GM21786 (cell line): ENCODE data around the gene CLDN7.

Experiments
- ATAC-seq: cut with Tn5 transposase; IDR thresholded peaks from one replicate; pipeline ENCODE4 v1.9.1; 2021; ENCODE audit not compliant: unreplicated experiment

The CLDN7 gene

DNA sequence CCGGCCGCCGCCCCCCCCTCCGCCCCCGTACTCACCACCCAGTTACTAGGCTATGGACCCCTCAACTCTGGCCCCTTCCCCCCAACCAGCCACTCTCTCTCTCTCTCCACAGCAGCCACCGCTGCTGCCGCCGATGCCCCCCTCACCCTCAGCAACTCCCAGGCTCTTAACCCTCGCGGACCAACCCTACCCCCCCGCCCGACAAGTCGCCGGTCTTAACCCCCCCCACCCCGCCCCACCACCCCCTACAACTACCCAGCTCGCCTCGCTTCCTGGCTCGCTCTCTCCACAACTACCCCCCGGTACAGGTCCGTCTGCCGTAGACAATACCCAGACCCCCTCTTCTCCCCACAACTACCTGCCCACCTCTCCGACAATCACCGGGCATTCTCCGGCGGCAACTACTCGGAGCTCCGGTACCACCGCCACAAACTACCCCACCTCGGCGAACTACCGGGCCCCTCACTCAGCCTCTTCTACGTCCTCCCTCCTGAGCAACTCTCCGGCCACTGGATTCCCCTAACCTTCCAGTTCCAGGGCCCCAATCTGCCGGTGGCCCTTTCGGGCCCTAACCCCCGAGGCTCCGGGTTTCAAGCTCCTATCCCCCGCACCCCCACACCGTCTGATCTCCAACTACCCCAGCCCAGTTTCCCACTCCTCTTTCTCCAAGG lies 23.7 kb downstream of the CLDN7 start:
- no peak for ATAC-seq

DNA sequence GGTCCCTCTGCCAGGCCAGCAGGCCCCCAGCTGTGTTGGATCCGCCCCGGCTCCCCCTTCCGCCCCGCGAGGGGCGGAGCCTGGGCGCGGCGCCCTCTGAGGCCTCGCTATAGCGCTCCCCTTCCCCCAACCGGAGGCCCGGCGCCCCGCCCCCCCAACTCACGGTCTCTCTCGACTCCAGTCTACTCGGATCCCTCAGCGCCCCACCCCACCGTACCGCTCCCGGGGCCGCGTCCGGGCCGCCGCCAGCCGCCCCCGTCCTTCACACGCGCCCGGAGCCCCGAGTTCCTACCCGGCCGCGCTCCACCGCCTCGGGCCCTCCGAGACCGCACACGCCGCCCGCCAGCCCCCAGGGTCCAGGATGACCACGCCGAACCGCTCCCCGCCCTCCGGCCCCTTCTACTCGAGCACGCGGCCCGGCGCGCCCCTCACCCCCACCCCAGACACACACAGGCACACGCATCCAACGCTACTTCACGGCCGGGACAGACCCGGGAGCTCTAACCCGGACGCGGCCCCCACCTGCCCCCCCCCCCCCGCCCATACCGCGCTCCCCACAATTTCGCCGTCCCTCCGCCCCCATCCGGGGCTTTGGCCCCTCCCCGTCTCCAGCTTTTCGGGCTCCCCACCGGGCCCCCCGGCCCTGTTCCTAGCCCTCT lies 24.4 kb downstream of the CLDN7 start:
- ATAC-seq, result no peak

DNA sequence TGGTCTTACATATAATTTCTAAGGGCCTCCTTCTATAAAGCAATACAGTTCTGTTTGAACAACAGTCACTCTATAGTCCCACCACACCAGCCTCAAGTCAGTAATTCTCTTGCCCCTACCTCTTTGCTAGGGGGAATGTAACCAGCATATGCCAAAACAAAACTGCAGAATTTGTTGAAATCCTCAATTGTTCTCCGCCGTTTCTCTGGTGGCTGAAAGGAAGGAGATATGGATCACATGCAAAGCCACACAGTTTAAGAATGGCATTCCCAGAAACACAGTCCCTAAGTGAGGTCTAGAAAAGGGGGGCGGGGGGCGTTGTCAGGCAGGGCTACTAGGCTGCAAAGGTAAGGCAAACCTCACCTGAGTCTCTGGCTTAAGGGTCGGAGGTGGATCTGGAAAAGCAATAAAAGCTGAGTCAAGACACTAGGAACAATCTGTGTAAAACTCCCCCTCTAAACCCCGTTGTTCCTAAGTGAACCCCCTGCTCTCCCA lies 25.0 kb downstream of the CLDN7 start:
- ATAC-seq, result no peak

DNA sequence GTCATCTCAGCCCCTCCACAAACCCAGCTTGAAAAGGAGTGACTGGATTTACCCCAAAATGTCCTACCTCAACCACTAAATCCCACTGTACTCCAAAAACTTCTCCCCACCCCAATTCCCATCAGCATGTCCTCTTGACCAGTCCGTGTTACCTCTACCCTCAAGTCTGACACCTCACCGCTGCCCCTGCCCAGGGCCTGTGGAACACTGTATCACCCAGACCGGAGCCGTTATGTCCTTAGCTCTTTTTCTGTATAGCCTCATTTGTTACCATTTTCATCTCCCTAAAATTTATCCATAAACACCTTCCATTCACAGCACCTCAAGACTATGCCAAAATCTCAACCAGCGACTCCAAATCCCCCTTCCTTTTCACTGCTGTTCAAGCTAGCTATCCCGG lies 25.5 kb downstream of the CLDN7 start:
- ATAC-seq, result no peak

DNA sequence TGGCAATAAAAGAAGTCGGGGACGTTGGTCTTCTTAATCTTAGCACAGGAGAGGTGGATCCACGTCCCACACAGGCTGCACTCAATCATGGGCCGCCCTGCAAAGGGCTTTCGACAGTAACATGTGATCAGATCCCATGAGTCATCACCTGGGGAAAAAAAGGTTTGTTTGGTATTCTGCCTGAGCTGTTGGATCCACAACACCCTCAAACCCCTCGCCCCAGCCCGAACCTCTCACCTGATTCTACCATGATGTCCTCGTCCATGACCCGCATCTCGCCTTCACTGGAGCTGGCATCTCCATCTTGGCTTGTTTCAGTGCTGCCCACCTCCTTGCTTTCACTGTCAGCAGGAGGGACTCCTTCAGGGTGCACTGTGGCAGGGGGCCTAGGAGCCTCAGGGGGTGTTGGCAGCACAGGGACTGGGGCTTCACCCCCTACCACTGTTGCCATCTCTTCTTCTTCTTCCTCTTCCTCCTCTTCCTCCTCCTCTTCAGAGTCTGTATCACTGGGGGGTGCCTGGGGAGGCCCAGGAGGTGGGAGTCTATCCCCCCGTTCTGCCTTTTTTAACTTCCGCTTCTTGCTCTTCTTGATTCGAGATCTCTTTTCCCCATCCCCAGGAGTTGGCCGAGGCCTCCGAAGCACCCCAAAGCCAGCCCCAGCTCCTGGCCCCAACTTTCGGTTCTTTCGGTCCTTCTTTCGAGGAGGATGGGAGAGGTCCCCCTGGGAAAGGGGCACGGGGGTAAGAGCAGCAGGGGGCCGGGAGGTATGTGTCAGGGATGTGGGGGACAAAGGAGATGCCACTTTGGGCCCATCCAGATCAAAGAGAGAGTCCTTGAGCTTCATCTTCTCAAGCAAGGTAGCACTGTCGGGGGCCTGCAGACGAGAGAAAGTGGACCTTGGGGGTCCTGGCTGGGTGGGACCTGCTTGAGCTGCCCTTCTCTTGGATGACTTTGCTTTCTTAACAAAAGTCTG lies 26.3 kb downstream of the CLDN7 start:
- ATAC-seq, result no peak

DNA sequence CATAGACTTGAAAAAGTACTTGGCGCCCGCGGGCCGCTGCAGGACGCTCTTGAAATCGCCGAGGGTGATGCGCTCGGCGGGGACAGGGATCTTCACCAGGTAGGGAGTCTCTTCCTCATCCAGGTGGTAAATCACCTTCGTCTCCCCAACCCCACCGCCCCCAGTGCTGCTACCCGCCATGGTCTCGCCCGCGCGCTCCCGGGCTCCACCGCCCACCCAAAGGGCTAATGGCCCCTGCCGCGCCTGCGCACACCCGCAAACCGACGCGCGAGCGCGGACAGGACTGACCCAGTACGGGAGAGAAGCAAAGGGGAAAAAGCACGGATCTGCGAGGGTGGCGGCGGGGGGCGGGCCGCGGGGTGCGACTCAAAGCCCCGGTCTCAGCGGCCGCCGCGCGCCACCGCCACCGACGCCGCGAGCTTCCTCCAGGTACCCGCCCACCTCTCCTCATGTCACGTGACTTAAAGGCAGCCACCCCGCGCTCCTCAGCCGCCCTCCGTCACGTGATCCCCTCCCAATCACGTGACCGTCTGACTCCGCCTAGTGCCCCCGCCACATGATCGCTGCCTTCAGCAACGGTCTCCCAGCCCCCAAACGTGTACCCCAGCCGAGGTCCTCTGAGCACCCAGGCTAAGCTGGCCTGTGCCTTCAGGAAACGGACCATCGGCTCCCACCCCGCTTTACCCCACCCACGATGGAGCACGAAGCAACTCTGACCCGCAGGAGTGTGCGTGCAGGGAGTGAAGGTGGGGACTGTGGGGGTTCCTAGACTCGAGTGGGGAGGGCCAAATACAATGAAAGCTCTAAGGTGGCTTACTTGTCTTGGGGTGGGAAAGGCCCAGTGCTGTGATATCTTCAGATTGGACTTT lies 28.0 kb downstream of the CLDN7 start, which contains the start of gene DVL2:
Gene DVL2 (minus strand): TSS at position 435 of the 869 bp plus-strand sequence. CDS start 255 bp downstream, at position 180.
- ATAC-seq, result peak; percentile 46

DNA sequence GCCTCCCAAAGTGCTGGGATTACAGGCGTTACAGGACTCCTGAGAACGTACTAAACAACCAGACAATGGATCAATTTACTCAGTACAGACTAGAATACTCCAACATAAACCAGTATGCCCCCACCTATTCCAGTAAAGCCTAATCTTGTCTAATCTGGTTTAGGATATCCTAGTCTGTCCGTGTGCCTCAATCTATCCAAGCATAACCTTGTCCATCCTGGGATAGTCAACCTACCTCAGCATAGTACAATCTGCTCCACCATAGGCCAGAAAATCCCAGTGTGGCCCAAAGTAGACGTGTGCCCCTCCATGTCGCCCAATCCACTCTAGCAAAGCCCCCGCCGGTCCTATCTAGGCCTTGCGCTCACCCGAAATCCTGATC lies 28.6 kb downstream of the CLDN7 start:
- no peak for ATAC-seq

DNA sequence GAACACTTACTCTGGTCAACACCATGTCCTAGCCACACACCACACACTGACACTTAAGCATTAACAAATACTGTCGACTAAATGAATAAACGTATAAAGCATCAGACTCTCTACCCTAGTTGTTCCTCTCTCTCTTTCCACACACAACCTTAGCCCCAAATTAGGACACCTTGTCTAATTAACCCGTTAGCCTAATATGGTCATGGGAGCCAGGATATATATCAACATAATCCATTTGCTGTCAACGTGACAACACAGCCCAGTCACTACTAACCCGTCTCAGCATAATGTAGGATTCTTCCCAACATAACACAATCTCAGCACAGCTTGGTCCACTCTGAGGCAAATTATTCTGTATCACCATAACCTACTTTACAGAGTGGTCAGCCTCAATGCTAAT lies 30.2 kb downstream of the CLDN7 start:
- no peak for ATAC-seq

DNA sequence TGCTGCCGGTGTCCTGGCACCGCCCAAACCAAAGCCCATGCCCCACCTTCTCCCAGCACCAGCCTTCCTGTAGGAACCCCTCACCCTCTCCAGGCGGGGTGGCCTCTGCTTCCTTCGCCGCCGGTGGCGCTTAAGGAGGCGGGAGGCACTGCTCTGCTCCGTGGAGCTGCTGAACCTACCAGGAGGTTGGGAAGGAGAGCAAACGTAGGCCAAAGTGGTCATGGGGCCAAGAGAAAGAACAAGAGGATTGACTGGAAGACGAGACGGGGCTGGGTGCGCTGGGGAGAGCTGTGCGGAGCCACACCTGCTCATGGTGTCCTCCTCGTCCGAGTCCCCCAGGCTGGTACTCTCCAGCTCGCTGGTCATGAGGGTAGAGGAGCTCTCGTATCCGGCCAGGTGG lies 32.8 kb downstream of the CLDN7 start:
- ATAC-seq, result no peak

DNA sequence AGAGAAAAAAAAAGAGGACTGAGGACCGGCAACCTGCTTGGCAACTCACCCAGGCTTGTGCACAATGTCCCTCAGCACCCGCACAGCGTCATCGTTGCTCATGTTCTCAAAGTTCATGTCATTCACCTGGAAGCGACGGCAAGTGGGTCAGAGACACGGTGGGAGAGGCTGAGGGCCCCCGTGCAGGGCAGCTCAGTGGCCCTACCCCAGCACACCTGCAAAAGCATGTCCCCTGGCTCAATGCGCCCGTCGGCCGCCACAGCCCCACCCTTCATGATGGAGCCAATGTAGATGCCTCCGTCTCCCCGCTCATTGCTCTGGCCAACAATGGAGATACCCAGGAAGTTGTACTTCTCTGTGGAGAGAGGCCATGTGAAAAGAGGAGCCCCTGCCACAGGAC lies 33.4 kb downstream of the CLDN7 start:
- ATAC-seq, result no peak

DNA sequence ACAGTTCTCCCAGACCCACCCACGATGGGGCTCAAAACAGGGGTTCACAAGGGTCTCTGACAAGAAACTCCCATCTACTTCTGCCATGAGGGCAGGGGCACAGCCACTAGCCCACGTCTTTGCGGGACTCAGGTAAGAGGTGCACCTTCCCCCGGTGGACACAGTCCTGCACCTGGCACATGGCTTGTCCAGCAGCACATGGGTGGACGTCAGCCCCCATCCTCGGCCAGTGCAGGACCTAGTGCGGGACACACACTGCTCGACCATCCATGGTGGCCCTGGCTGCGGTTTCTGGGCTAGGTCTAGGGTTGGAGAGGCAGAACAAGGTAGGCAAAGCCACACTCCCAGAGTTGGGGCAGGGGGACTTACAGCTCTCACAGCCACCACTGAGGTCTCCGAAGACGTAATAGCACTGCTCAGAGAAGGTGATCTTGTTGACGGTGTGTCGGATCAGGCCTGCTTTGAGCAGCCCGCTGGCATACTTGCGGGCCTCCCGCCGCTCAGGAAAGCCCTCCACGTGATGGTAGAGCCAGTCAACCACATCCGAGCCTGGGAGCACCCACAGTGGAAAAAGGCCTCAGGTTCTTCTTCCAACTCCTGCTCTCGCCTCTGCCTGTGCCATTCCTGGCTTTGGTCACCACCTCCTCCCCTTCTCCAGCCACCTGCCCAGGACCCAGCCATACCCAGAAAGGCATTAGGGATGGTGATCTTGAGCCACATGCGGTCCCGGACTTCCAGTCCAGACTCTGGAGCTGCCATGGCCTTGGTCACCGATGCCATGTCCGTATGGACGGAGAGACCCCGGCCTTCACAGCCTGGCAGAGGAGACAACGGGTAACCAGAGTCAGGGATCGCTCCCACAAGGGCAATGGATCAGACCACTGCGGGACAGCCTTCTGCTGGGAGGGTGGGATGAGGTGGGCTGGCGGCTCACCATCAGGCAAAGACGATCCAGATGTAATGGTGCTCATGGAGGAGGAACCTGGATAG lies 35.3 kb downstream of the CLDN7 start:
- no peak for ATAC-seq

DNA sequence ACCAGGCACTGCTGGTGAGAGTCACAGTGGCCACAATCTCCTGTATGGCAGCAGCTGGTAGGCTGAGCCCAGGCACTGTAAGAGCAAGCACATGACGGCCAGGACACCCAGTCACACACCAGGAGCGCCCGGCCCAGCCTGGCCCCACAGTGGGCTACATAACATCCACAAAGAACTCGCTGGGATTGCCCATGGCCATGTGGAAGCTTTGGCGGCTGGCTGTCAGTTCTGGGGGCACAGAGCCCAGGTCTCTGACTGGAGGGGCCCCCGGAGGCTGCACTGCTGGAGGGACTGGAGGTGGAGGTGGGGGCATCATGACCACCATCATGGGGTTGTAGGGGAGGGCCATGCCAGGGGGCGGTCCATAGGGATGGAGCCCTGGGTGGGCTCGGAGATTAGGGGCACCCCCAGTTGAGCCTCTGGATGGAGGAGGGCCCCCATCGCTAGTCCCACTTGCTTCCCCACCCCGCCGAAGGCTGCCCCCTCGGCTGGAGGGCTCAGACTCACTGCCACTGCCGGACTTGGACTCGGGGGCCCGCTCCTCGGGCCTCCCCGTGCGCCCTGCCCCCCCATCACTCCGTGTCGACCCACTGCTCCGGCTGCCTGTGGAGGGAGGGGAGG lies 36.5 kb downstream of the CLDN7 start:
- no peak for ATAC-seq

DNA sequence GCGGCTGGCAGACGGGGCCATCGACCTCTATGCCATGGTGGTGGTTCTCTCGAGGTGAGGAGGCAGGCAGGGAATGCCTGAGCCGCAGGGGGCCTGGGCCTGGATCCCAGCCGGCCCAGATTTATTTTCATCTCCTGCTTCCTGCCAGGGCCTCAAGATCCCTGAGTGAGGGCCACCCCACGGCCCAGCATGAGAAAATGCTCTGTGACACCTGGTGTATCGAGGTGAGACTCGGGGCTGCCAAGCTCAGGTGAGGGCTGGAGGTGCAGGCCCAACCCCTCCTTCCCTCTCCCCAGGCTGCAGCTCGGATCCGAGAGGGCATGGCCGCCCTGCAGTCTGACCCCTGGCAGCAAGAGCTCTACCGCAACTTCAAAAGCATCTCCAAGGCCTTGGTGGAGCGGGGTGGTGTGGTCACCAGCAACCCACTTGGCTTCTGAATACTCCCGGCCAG lies 37.6 kb downstream of the CLDN7 start:
- ATAC-seq, result no peak

DNA sequence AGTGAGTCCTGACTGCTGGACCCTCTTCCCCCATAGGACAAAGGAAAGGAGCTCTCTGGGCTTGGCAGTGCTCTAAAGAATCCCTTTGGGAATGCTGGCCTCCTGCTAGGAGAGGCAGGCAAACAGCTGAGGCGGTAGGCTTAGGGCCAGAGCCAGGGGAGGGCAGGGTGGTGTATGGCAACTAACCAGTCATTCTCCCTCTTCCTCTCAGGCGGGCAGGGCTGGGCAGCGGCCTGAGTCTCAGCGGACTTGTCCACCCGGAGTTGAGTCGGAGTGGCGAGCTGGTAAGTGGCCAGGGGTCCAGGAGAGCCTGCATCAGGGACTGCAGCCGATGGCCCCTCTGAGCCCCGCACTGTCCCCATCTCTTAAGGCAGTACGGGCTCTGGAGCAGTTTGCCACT lies 38.2 kb downstream of the CLDN7 start:
- no peak for ATAC-seq

DNA sequence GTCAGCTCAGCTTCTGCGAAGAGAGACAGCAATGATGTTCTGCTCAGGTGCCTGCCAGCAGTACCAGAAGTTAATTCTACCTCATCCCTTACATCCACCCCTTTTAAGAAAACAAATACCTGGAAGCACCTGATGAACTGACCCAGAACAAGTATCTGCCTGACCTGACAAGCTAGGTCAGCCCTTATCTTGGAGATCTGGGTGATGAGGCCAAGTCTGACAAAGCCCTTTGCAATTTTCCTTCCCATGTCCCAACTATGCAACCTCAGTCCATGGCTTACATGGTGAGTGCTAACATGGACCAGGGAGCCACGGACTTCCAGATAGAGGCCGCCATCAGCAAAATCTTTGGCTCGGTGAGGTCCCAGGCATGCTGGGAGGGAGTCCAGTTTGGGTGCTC lies 38.9 kb downstream of the CLDN7 start:
- ATAC-seq, result no peak

DNA sequence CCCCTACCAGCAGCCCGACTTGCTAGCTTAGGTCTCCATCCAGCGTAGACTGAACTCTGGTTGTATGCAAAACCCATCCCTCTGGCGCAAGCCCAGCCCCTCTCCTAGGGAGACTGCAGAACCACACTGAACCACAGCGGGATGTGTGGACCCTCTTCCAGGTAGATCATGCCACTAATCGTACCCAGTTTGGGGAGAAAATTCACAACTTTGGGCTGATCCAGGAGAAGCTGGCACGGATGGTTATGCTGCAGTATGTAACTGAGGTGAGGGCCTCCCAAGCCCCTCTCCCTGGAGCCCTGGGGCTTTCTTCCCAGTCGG lies 39.3 kb downstream of the CLDN7 start:
- ATAC-seq, result no peak

DNA sequence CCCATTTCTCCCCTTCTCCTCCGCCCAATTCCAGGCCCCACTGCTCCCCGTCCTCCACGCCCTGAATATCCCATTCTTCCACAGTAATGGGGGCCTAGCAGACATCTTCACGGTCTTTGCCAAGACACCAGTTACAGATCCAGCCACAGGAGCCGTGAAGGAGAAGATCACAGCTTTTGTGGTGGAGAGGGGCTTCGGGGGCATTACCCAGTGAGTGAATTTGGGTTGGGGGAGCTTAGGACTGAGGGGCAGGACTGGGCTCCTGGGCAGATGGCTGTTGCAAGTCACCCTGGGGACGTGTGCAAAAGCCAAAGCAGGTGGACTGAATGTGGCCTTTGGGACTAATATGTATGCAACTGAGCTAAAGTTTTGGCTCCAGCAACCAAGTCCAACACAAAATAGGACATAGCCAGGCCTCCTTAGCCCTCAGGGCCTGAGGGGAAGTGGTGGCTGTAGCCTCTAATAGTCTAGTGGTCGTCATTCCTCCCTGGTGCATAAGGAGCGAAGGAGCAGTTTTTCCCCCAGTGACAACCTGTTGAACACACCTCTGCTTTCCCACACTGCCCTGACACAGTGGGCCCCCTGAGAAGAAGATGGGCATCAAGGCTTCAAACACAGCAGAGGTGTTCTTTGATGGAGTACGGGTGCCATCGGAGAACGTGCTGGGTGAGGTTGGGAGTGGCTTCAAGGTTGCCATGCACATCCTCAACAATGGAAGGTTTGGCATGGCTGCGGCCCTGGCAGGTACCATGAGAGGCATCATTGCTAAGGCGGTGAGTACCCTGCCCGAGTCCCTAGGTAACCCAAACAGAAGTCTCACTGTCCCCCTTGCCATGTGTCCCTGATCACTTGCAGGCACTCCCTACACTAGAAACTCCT lies 39.9 kb downstream of the CLDN7 start:
- ATAC-seq, result no peak
